Neuronal stem cell (in vitro differentiated cells): ENCODE results near the gene DGKD.
A peak's percentile ranks its signal among the peaks of the same experiment; 100 is the strongest.

Experiments
- DNase-seq: peaks from one replicate; pipeline ENCODE4 v3.0.0-alpha.2; 2013; ENCODE audit warnings: low spot score
- H2AFZ ChIP-seq: one replicate; pipeline ENCODE4 v1.6.1; 2013; ENCODE audit warnings: mild to moderate bottlenecking, low read length, inconsistent platforms
- H2AK5ac ChIP-seq: 2 replicates; pipeline ENCODE4 v1.6.1; 2013; ENCODE audit warnings: low read depth, mild to moderate bottlenecking, inconsistent platforms, low read length, moderate library complexity, mixed read lengths
- H2BK120ac ChIP-seq: 2 replicates; pipeline ENCODE4 v1.6.1; 2013; ENCODE audit warnings: low read depth, mild to moderate bottlenecking, inconsistent platforms, low read length, moderate library complexity, mixed read lengths
- H2BK12ac ChIP-seq: one replicate; pipeline ENCODE4 v1.6.1; 2013; ENCODE audit warnings: low read length, inconsistent platforms
- H2BK15ac ChIP-seq: 2 replicates; pipeline ENCODE4 v1.6.1; 2013; ENCODE audit warnings: mild to moderate bottlenecking, low read length, inconsistent platforms, mixed read lengths
- H2BK5ac ChIP-seq: one replicate; pipeline ENCODE4 v1.6.1; 2013; ENCODE audit warnings: inconsistent platforms, mild to moderate bottlenecking, low read length, moderate library complexity
- H3K14ac ChIP-seq: one replicate; pipeline ENCODE4 v1.6.1; 2013; ENCODE audit warnings: low read length, inconsistent platforms
- H3K18ac ChIP-seq: 2 replicates; pipeline ENCODE4 v1.6.1; 2013; ENCODE audit warnings: low read length, inconsistent platforms
- H3K23ac ChIP-seq: 2 replicates; pipeline ENCODE4 v1.6.1; 2013; ENCODE audit warnings: low read depth, mild to moderate bottlenecking, mixed read lengths, low read length, inconsistent platforms; ENCODE audit not compliant: poor library complexity
- H3K27ac ChIP-seq: replicated peaks from 3 replicates; pipeline ENCODE4 v1.5.1; 2013; ENCODE audit warnings: low read length, inconsistent platforms
- H3K27me3 ChIP-seq, 3 experiments: 2 replicates each; pipeline ENCODE4 v1.6.1; 2013; ENCODE audit warnings: low read length in 3 of 3, mild to moderate bottlenecking in 2 of 3, inconsistent platforms in 1 of 3, low read depth in 1 of 3, mixed read lengths in 1 of 3, moderate library complexity in 1 of 3; ENCODE audit not compliant: control insufficient read depth in 3 of 3, insufficient read depth in 3 of 3
- H3K36me3 ChIP-seq, 2 donors: replicated peaks in 1 of 2; 2 replicates each; pipeline ENCODE4 v1.6.1; 2013; ENCODE audit warnings: low read length in 2 of 2; ENCODE audit not compliant: control insufficient read depth in 2 of 2, insufficient read depth in 2 of 2
- H3K4ac ChIP-seq: 2 replicates; pipeline ENCODE4 v1.6.1; 2013; ENCODE audit warnings: inconsistent platforms, mild to moderate bottlenecking, low read length, moderate library complexity
- H3K4me1 ChIP-seq, 2 donors: 1 replicate in 1 of 2; 2 replicates in 1 of 2; pipeline ENCODE4 v1.6.1; 2013; ENCODE audit warnings: low read length in 2 of 2, low read depth in 1 of 2; ENCODE audit not compliant: control insufficient read depth in 2 of 2, insufficient read depth in 1 of 2
- H3K4me2 ChIP-seq: one replicate; pipeline ENCODE4 v1.6.1; 2013; ENCODE audit warnings: mild to moderate bottlenecking, low read length, inconsistent platforms; ENCODE audit not compliant: insufficient read depth, poor library complexity, severe bottlenecking
- H3K4me3 ChIP-seq, 2 donors: 2 replicates each; pipeline ENCODE4 v1.5.1; 2013; ENCODE audit warnings: low read length in 2 of 2, mild to moderate bottlenecking in 2 of 2, inconsistent platforms in 1 of 2, moderate library complexity in 1 of 2
- H3K79me1 ChIP-seq: one replicate; pipeline ENCODE4 v1.6.1; 2013; ENCODE audit warnings: low read depth, mild to moderate bottlenecking, inconsistent platforms, low read length, moderate library complexity
- H3K9ac ChIP-seq: one replicate; pipeline ENCODE4 v1.6.1; 2013; ENCODE audit warnings: mild to moderate bottlenecking, low read depth, low read length, inconsistent platforms; ENCODE audit not compliant: poor library complexity
- H3K9me3 ChIP-seq, 2 donors: replicated peaks in 1 of 2; 2 replicates each; pipeline versions ENCODE3 to v1.6.1; 2013; ENCODE audit warnings: low read length in 2 of 2, mild to moderate bottlenecking in 2 of 2, inconsistent platforms in 1 of 2, low read depth in 1 of 2, mixed read lengths in 1 of 2, moderate library complexity in 1 of 2; ENCODE audit not compliant: control insufficient read depth in 2 of 2, insufficient read depth in 1 of 2
- H4K8ac ChIP-seq: one replicate; pipeline ENCODE4 v1.6.1; 2013; ENCODE audit warnings: low read depth, mild to moderate bottlenecking, inconsistent platforms, low read length, moderate library complexity
- H4K91ac ChIP-seq: one replicate; pipeline ENCODE4 v1.6.1; 2013; ENCODE audit warnings: low read length, low read depth, mild to moderate bottlenecking, inconsistent platforms; ENCODE audit not compliant: poor library complexity
- WGBS, 2 donors: extraction: QIAGEN DNeasy Blood & Tissue Kit; methylation state at CpG; one replicate each; pipeline ENCODE4 v1.1.7; 2013; ENCODE audit warnings: missing lambda C conversion rate in 2 of 2, mixed read lengths in 1 of 2; ENCODE audit not compliant: insufficient read length in 2 of 2, insufficient replicate concordance in 1 of 2; ENCODE audit errors: extremely low coverage in 2 of 2; 5-methylcytosine and 5-hydroxymethylcytosine counted together

Gene DGKD

DNA sequence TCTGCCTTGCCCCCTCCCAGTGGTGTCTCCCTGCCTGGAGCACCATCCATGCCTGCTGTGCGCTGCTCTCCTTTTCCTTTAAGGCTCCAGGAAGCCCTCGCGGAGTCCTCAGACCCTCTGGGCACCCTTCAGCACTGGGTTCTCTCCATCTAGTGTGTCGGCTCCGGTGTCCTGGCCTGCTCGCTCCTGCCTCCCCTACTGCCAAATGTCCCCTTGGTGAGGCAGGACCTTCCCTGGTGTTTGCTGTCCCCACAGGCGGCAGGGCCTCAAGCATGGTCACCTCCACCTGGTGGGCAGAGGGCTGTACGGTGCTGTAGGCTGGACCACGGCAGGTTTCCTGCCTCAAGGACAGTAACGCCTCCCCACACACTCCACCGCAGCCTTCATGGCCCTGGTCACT, 90.2 kb downstream of the DGKD start:
- WGBS, 2 donors, result no CpG with 5 or more reads among the region's 11 CpGs
- Histone ChIP-seq H3K9ac (no peak overlapping the region), H3K79me1 (peaks cover 1% of the 10 kb centered on the region), H2AFZ (no peak overlapping the region), H3K36me3 (peaks cover 12 to 43% of the 10 kb centered on the region in 2 donors), H3K4me1 (peaks cover 0 to 3% of the 10 kb centered on the region in 2 donors), H3K4me3 (no peak overlapping the region), H2BK15ac (no peak overlapping the region), H2BK120ac (no peak overlapping the region), H3K4ac (no peak overlapping the region), H3K14ac (no peak overlapping the region), H3K4me2 (no peak overlapping the region), H4K91ac (no peak overlapping the region), H2BK5ac (no peak overlapping the region), H3K23ac (no peak overlapping the region), H3K18ac (peak overlapping the region; percentile 72), H2BK12ac (no peak overlapping the region), H3K27ac (no peak overlapping the region), H2AK5ac (no peak overlapping the region), H3K27me3 (no peaks in the 10 kb centered on the region), H4K8ac (peak overlapping the region; percentile 32), H3K9me3 (no peaks in the 10 kb centered on the region)
- no peak for DNase-seq

DNA sequence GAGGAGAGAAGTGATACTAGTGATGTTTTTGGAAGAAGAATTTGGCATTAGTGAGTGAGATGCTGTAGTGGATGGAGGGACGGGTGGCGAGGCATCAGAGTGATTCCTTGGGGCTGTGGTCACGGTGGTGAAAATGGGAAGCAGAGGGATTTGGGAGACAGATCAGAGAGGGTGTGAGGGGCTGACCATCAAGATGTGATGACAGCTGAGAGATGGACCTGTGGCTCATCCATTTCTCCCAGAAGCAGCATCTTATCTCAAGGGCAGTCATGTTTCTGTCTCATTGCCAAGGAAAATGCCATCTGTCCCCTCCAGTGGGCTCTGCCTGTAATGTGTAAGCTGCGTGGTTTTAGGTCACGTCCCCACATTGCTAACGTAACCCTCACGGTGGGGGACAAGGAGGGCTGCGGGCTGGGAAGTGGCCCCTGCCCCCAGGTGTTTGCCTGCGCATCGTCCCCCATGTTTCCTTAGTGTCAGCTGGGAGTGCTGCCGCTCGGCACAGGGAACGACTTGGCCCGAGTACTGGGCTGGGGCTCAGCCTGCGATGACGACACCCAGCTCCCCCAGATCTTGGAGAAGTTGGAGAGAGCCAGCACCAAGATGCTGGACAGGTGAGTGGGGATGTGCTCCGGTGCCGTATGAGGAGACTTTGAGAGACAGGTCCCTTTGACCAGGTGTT, 91.0 kb downstream of the DGKD start:
- no CpG with 5 or more reads among the region's 18 CpGs for WGBS, 2 donors
- Histone ChIP-seq H3K18ac (no peak overlapping the region), H3K36me3 (peaks cover 11 to 44% of the 10 kb centered on the region in 2 donors)

DNA sequence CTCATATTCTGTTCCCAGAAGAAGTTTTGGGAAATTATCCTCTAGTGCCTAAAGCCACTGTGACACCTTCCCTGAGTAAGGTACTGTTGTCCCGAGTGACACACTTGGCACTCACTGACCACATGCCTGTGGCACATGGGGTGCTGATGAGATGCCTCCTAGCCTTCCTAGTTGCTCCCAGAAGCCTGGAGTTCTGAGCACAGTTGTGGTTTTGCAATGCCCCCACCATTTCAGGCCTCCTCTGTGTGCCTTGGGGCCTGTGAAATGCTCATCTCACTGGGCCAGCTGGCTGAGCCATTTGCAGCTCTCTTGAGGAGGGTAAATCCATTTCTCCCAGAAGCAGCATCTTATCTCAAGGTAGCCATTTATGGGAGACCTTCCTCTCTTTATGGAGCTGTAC, 91.8 kb downstream of the DGKD start:
- Histone ChIP-seq H3K79me1 (peaks cover 1% of the 10 kb centered on the region), H3K27me3 (no peaks in the 10 kb centered on the region), H3K9me3 (no peaks in the 10 kb centered on the region), H3K4me1 (peaks cover 0 to 13% of the 10 kb centered on the region in 2 donors), H3K23ac (no peak overlapping the region), H3K9ac (no peak overlapping the region), H4K8ac (no peak overlapping the region), H3K4me3 (no peak overlapping the region), H3K27ac (no peak overlapping the region), H4K91ac (no peak overlapping the region), H3K14ac (no peak overlapping the region), H3K18ac (no peak overlapping the region), H2BK5ac (no peak overlapping the region), H3K4ac (no peak overlapping the region), H2BK120ac (no peak overlapping the region), H2AK5ac (no peak overlapping the region), H3K4me2 (no peak overlapping the region), H3K36me3 (peaks cover 11 to 51% of the 10 kb centered on the region in 2 donors), H2AFZ (no peak overlapping the region), H2BK12ac (no peak overlapping the region), H2BK15ac (no peak overlapping the region)
- no peak for DNase-seq
- WGBS, 2 donors, result no CpG with 5 or more reads among the region's 1 CpG

More for the DNA sequence above, 91.0 kb downstream of the DGKD start:
- Histone ChIP-seq H3K4me3 (no peak overlapping the region), H3K4me2 (no peak overlapping the region), H3K79me1 (peaks cover 1% of the 10 kb centered on the region), H2BK120ac (no peak overlapping the region), H2BK12ac (no peak overlapping the region), H3K9me3 (no peaks in the 10 kb centered on the region), H2AK5ac (no peak overlapping the region), H2AFZ (no peak overlapping the region), H4K8ac (no peak overlapping the region), H3K14ac (no peak overlapping the region), H3K27me3 (no peaks in the 10 kb centered on the region), H3K4me1 (peaks cover 0 to 8% of the 10 kb centered on the region in 2 donors), H2BK15ac (no peak overlapping the region), H3K27ac (no peak overlapping the region), H2BK5ac (no peak overlapping the region), H4K91ac (no peak overlapping the region), H3K9ac (no peak overlapping the region), H3K23ac (peak overlapping the region; percentile 34), H3K4ac (no peak overlapping the region)
- DNase-seq, result no peak

DNA sequence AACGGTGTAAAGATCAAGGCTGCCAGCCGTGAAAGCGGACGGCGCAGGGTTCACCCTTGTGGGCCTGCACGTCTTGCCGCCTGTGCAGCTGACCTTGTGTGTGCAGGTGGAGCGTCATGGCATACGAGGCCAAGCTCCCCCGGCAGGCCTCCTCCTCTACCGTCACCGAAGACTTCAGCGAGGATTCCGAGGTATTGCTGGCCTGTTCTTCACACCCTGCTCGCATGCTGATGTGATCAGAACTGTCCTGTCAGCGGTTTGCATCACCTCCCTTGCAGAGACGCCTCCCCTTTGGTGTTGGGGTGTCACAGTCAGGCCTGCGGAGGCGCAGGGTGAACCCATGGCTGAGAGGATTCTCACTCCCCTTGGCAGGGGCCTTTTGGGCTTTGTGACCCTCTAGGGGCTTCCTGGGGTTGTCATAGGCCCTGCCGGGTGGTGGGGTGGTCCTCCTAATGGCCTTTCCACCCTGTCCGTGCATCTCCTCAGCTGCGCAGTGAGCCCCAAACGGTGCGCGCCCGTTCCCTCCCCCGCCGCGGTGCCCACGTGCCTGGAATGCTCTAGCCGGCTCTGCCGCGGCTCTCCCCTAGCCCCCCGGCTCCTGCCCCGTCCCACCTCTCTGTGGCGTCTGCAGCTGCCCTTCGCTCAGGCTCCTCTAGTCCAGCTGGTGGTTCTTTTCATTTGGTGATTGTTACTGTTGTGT, 92.5 kb downstream of the DGKD start:
- DNase-seq, result no peak
- Histone ChIP-seq H2BK12ac (peak overlapping the region; percentile 30), H3K9ac (peak overlapping the region; percentile 34), H2AK5ac (no peak overlapping the region), H3K27me3 (no peaks in the 10 kb centered on the region), H4K91ac (no peak overlapping the region), H3K4me3 (no peak overlapping the region), H3K79me1 (no peaks in the 10 kb centered on the region), H2BK120ac (no peak overlapping the region), H4K8ac (no peak overlapping the region), H3K18ac (peak overlapping the region; percentile 41), H2BK5ac (no peak overlapping the region), H3K36me3 (peaks cover 11 to 58% of the 10 kb centered on the region in 2 donors), H3K4ac (no peak overlapping the region), H3K9me3 (no peaks in the 10 kb centered on the region), H2BK15ac (no peak overlapping the region), H3K4me1 (peaks cover 0 to 13% of the 10 kb centered on the region in 2 donors), H3K23ac (peak overlapping the region; percentile 57), H2AFZ (no peak overlapping the region), H3K4me2 (no peak overlapping the region), H3K14ac (no peak overlapping the region), H3K27ac (no peak overlapping the region)
- no CpG with 5 or more reads among the region's 37 CpGs for WGBS, 2 donors
